RCC 7860 (cell line): ENCODE measurements around the gene EPHA7.
A peak's percentile ranks its signal among the peaks of the same experiment; 100 is the strongest.

Experiments used
- DNase-seq: peaks from one replicate; pipeline ENCODE4 v3.0.0-alpha.2; 2015; ENCODE audit warnings: low spot score
- FAIRE-seq: peaks from 2 replicates; lab custom pipeline; 2012; peaks lifted over from hg19 to GRCh38; lab: Jason Lieb, UNC

EPHA7 gene

GRCh38 chr6:93419304-93420162 is at the start of gene EPHA7:
EPHA7 (minus strand) TSS chr6:93419559; CDS start chr6:93419341, 218 bp downstream.
- FAIRE-seq (no peak), DNase-seq (peak; percentile 14)

- FAIRE-seq, result no peak
- DNase-seq, result no peak
Observed at GRCh38 chr6:93468291-93468690, 48.9 kb upstream of the EPHA7 start.

DNA sequence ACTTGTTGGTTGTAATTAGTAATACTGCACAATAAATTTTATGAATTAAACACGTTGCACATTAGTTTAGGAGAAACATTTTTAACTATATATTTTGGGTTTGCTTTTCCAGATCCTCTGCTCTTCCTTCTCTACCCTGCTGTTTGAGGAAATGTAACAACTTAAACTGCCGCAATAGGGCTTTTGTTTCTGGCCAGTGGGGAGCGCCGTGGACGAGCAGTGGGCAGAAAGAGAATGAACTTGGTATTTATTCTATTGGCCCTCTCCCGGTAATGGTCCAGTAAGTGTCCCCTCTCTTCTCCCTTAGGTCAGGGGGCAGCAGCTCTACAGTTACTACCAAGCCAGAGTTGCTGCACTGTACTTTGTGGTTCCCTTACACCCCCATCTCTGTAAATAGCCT is 35.2 kb upstream of the EPHA7 start:
- no peak for DNase-seq
- no peak for FAIRE-seq

DNA sequence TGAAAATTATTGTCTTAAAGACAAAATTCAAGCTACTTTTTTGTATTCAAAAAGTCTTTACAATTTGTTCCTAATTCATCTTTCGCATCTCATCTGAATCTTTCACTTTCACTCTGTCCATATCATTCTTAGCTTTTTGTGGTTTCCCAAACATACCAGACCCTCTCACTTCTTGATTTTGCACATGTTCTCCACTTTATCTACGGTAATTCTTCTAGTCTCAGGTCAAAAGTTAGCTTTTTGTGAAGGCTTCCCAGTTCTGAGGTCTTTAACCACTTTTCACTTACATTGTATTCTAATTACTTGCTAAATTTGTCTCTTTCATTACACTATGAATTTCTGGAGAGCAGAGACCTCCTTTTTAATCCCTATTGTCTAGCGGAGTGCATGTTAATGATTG is 34.6 kb upstream of the EPHA7 start:
- no peak for DNase-seq
- no peak for FAIRE-seq

DNA sequence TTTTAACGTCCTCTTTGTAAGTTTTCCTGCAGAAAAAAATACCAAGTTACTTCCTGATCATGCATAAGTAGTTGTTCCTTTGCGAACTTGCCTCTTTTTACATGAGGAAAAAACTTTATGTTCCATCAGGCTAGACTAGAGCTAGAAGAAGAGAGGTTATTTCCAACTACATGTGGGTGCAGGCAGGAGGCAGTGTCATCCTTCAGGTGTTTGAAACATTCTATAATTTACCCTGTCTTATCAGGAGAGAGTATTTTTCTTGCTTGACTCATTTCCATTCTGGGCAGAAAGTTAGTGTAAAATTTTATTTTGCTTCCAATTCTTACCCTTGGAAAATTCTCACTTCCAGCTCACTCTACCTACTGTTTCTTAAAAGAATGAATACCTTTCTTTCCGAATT is 28.5 kb upstream of the EPHA7 start:
- no peak for FAIRE-seq
- DNase-seq, result no peak

DNA sequence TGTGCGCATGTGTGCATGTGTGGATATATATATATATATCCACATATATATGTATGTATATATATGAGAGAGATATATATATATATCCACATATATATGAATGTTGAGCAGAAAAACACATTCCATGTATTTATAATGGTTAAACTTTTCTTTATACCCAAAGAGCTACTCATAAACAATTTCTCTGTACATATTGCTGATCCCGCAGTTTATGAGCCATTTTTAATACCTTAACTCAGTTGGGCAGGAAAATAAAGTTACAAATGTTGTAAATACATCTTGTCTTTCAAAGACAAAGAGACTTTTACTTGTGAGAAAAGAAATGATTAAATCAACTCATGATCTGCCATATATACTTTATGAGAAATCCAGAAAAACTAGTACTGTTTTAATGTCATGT is 18.1 kb upstream of the EPHA7 start:
- FAIRE-seq (no peak), DNase-seq (no peak)

GRCh38 chr6:93433592-93433991 is 14.2 kb upstream of the EPHA7 start:
- FAIRE-seq (no peak), DNase-seq (no peak)

GRCh38 chr6:93424303-93425064 is 5.1 kb upstream of the EPHA7 start:
- no peak for DNase-seq
- FAIRE-seq, result no peak

DNA sequence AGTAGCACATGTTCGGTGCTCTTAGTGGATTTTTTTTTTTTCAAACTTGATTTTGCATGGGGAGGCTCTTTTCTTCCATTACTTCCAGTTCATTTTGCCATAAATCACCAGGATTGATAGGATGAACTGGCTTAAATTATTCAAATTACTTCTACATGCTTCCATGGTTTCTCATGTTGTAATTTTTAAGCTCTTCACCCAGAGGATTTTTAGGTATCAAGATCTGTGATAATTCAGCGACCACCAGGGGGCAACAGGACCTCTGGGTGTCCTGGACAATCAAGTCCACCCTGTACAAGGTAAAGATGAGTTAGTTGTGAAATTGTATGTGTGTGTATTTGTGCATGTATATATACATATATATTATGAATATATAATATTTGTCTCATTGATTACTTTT is 4.2 kb upstream of the EPHA7 start:
- DNase-seq, result peak; percentile 17
- FAIRE-seq, result no peak

GRCh38 chr6:93420163-93420795 is 920 bp upstream of the EPHA7 start:
- no peak for FAIRE-seq

DNA sequence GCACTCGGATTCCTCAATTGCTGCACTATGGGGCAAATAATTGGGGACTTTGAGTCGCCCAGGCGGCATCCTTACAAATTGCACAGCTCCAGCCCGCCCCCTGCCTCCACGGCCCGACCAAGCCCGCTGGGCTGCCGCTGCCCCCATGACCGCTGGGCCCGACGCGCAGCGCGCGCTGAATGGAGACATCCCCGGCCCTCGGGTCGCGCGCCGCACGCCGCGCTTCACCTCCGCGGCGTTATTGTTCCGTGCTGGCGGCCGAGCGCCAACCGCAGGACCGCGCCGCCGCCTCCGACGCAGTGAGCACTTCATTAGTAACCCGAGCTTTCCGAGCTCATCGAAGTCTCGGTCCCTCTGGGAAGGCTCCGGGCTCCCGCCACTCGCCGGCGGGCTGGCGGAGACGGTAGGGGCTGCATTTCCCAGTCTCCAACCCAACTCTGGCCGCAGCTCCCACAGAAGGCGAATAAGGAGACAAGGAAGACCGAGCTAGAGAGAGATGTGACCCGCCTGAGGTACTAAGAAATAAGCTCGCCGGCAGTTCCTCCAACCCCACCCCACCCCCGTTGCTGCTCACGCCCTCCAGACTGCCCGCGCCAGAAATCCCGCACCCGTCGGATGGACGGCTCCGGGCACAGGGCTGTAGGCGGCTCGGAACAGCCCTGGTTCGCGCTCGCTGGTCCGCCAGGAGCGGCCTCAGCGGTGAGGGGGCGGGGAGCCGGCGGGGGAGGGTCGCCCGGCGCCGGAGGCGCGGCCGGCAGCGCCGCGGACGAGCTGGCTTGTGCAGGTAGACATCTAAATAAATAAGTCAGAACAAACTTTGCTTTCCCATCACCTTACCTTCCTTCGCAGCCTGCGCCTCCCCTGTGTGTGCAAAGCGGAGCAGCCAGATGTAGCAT is 703 bp downstream of the EPHA7 start:
- no peak for FAIRE-seq
- no peak for DNase-seq

More at GRCh38 chr6:93420163-93420795, 920 bp upstream of the EPHA7 start:
- DNase-seq, result no peak

DNA sequence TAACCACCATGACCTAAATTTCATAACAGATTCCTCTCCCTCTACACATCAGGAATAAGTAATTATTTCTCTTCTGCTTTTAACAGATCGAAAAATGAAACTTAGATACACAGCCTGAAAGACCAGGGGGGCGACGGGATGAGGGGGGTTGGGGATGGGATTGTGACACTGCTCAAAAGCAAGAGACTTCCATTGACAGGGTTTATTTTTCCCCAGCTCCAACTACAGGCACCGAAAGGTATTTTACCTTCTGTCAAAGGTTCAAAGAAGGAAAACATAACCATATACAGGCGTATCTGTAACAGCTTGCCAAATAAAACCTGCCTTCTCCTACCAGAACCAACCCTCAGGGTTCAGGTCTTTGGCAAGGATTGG is 1.3 kb downstream of the EPHA7 start:
- FAIRE-seq (no peak), DNase-seq (no peak)

- no peak for FAIRE-seq
- no peak for DNase-seq
Observed at GRCh38 chr6:93417421-93418013, 1.8 kb downstream of the EPHA7 start.

- DNase-seq (no peak), FAIRE-seq (no peak)
Observed at GRCh38 chr6:93416571-93417420, 2.6 kb downstream of the EPHA7 start.

- DNase-seq (no peak), FAIRE-seq (no peak)
Observed at GRCh38 chr6:93413190-93413589, 6.2 kb downstream of the EPHA7 start.

GRCh38 chr6:93412452-93412851 is 6.9 kb downstream of the EPHA7 start:
- no peak for DNase-seq
- no peak for FAIRE-seq

- no peak for FAIRE-seq
- DNase-seq, result no peak
Observed at GRCh38 chr6:93407186-93407585, 12.2 kb downstream of the EPHA7 start.

- DNase-seq (no peak), FAIRE-seq (no peak)
Observed at GRCh38 chr6:93403390-93403789, 16.0 kb downstream of the EPHA7 start.

- FAIRE-seq (no peak), DNase-seq (no peak)
Observed at GRCh38 chr6:93398723-93399122, 20.6 kb downstream of the EPHA7 start.
